Stimulated activated CD4-positive, alpha-beta T cell treated with anti-CD3 and anti-CD28 coated beads, Interleukin-2, amount 100 ng/mL, for 4 hours (primary cell): ENCODE data around the gene AJAP1.

Experiments used
- DNase-seq: peaks from one replicate; pipeline ENCODE4 v3.0.0-alpha.2; 2020; ENCODE audit warnings: low read depth

The AJAP1 gene

DNA sequence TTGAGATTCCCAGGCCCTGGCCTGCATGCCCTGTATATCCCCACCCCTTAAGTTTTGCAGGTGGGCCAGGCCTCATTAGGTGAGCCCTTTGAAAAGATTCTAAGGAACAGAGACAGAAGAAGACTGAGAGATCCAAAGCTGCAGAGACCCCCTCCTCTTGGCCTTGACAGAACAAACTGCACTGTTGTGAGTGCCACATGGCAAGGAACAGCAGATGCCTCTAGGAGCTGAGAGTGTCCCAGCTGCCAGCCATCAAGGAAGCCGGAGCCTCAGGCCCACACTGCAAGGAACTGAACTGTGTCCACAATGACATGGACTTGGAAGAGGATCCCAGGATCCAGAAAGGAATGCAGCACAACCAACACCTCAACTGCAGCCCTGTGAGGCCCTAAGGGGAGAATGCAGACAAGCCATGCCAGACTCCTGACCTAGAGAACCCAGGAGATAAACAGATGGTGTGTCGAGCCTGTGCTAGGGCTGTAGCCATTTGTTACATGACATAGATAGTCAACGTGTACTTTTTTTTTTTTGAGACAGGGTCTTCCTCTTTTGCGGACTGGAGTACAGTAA, 182.7 kb downstream of the AJAP1 start:
- DNase-seq = no peak

DNA sequence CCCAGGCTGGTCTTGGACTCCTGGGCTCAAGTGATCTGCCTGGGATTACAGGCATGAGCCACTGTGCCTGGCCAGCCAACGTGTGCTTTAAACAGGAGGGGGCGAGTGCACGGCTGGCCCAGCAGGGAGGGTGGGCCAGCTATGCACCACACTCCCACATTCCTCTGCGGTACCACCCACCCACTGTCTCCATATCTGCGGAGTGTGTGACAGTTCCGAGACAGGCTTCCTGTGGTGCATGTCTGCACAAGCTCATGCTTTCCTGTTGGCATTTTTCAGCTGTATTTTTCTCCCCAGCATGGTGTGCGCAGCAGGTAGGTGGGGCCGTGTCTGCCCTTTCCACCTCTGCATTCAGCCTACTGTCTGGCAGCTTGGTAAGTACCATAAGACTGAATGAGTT, 183.3 kb downstream of the AJAP1 start:
- DNase-seq = no peak

DNA sequence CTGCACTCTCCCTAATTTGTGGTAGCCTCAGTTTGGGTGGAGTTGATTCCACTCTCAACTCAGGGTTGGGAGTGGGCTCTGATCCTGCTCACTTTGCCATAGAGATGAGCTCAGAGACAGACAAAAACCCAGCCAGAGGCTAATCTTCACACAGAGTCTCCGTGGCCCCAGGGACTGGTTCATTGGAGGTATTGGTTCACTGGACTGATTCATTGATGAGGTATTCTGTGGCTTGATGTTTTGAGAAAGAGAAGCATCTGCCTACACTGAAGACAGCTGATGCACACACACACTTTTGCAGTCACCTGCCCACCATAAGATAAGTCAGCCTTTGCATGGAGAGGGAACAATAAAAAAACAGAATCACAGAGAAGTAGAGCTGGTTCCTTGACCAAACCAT, 183.8 kb downstream of the AJAP1 start:
- no peak for DNase-seq
